ENCODE results near the gene SRGAP3.

- TF ChIP-seq CTCF (conservative IDR thresholded peaks at IDR 0.05; ENCODE audit: low read length) (no peak), EZH2phosphoT487 (IDR thresholded peaks at IDR 0.05; ENCODE audit: borderline replicate concordance) (no peak)
These were observed 43.1 kb upstream of the SRGAP3 start for GRCh38 chr3:9292516-9292915.

Measured in Loucy (cell line).